ENCODE measurements around the gene ZCCHC17.

GRCh38 chr1:31257213-31257612 is 39.6 kb upstream of the ZCCHC17 start:
- TF ChIP-seq CTCF (IDR thresholded peaks at IDR 0.05; ENCODE audit: borderline replicate concordance, extremely low read depth, low read length, poor library complexity, severe bottlenecking) (no peak), EZH2 (IDR thresholded peaks at IDR 0.05; ENCODE audit: borderline replicate concordance, low read depth, low read length, severe bottlenecking) (no peak)
